ENCODE measurements around the gene HIVEP3.
"Not testable (repeated sequence)": the region's sequence is repeated elsewhere in the genome, so short reads cannot be mapped to it uniquely, and the experiment has no call there.

The HIVEP3 gene

DNA sequence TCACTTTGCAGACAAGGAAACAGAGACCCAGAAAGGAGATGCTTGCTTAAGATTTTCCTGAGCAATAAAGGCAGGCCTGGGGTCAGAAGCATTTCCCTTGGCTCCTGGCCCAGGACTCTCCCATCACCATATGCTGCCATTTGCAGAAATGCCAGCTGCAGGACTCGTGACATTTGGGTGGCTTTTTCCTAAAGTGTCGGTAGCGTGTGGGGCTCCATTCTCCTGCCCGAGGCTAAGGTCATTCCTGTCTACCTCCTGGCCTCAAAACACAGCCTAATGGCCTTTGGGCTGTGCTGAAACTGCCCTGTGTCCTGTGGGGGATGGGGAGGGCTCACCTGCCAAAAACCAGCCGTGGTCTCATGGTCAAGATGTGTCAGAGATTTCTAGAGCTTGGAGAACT is 218.1 kb downstream of the HIVEP3 start:
- TF ChIP-seq, protein P1, sequence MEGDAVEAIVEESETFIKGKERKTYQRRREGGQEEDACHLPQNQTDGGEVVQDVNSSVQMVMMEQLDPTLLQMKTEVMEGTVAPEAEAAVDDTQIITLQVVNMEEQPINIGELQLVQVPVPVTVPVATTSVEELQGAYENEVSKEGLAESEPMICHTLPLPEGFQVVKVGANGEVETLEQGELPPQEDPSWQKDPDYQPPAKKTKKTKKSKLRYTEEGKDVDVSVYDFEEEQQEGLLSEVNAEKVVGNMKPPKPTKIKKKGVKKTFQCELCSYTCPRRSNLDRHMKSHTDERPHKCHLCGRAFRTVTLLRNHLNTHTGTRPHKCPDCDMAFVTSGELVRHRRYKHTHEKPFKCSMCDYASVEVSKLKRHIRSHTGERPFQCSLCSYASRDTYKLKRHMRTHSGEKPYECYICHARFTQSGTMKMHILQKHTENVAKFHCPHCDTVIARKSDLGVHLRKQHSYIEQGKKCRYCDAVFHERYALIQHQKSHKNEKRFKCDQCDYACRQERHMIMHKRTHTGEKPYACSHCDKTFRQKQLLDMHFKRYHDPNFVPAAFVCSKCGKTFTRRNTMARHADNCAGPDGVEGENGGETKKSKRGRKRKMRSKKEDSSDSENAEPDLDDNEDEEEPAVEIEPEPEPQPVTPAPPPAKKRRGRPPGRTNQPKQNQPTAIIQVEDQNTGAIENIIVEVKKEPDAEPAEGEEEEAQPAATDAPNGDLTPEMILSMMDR (IDR thresholded peaks at IDR 0.05; ENCODE audit: low read depth, low read length): no peak

DNA sequence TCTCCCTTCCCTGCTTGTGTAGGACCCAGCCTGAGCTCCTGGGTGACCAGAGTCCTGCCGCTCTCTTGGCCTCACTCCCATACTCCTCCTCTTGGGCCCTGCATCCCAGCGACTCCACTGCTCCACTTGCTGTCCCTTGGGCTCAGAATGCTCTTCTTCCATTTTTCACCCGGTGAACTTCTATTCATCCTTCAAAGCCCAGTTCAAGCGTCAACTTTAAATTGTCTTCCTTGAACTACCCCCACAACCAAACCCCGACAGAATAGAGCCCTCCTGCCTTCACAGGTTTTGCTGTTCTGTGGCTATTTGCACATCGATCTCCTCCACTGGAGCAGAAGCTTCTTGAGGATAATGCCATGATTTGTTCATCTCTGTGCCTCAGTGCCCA is 218.9 kb downstream of the HIVEP3 start:
- H3K4me3 ChIP-seq (ENCODE audit: low read depth, low read length): no peak overlapping the region
- TF ChIP-seq, protein P1 (IDR thresholded peaks at IDR 0.05; ENCODE audit: low read depth, low read length): no peak

More for the DNA sequence above, 218.1 kb downstream of the HIVEP3 start:
- H3K4me3 ChIP-seq (ENCODE audit: low read depth, low read length): no peak overlapping the region

DNA sequence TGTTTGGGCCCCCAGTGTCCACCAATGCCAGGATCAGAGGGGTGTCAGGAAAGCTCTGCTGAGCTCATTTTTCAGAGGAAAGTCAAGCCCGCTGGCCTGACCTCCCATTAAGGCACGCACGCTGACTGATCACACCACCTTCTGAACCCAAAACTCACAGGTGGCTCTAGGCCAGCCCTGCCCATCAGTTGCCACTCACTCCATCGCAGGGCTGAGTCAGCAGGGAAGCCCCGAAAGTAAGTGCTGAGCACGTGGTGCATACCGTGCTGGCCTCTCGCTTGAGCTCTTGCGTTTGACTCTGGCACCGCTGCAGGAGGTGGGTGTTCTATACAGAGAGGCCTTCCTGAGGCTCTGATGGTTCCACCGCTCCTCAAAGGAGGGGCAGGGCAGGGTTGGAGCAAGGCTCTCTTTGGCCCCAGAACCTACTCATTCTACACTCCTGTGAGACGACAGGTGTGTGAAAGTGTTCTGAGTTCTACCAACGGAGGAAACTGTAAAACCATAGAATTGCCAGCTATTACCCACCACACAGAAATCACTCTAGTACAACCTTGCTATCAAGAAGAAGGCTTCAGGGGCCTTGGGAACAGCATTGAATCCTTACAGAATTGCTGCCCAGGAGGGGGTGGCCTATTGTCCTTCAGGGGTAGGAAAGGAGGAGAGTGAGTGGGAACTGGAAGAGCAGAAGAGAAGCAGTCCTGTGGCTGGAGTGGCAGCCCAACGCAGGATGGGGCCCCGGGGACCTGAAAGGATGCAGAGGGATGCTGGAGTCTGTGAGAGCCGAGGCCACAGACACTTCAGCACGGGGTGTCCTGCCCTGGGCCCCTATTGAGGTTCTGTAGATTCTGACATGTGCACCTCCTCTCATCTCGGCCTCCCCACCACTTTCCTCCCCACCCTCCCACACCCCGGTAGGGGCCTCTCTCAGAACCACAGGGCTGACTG is 219.5 kb downstream of the HIVEP3 start:
- H3K4me3 ChIP-seq (ENCODE audit: low read depth, low read length): no peak overlapping the region
- TF ChIP-seq, protein P1 (IDR thresholded peaks at IDR 0.05; ENCODE audit: low read depth, low read length): no peak

GRCh38 chr1:41696381-41696780 is 222.3 kb downstream of the HIVEP3 start:
- TF ChIP-seq, protein P1 (IDR thresholded peaks at IDR 0.05; ENCODE audit: low read depth, low read length): no peak
- no peak overlapping the region for H3K4me3 ChIP-seq (ENCODE audit: low read depth, low read length)

GRCh38 chr1:41695118-41695745 is 223.5 kb downstream of the HIVEP3 start:
- TF ChIP-seq, protein P1 (IDR thresholded peaks at IDR 0.05; ENCODE audit: low read depth, low read length): no peak
- no peak overlapping the region for H3K4me3 ChIP-seq (ENCODE audit: low read depth, low read length)

GRCh38 chr1:41691966-41692365 is 226.8 kb downstream of the HIVEP3 start:
- not testable (repeated sequence) for H3K4me3 ChIP-seq (ENCODE audit: low read depth, low read length)

DNA sequence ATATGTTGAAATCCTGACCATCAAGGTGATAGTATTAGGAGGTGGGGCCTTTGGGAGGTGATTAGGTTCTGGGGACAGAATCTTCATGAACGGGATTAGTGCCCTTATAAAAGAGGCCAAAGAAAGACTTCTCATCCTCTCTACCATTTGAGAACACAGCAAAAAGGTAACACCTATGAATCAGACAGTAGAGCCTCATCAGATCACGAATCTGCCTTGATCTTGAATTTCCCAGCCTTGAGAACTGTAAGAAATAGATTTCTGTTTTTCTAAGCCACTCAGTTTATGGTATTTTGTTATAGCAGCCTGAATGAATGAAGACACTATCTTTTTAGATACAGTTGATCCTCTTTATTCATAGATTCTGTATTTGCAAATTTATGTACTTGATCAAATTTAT is 227.3 kb downstream of the HIVEP3 start:
- TF ChIP-seq, protein P1 (IDR thresholded peaks at IDR 0.05; ENCODE audit: low read depth, low read length): no peak
- no peak overlapping the region for H3K4me3 ChIP-seq (ENCODE audit: low read depth, low read length)

All from WI38 (cell line).